WTC11 (cell line): Measurements from ENCODE around the gene SPINK13. TPM values are rescaled to one million over a fixed set of nuclear protein-coding genes. Genes with fewer than 3 reads are reported as not detected.

Experiments
- ATAC-seq: fragments of 200-7000 bp; cut with Tn5 transposase; 2 replicates; pipeline ENCODE4 v1.10.0; 2021; ENCODE audit warnings: mild to moderate bottlenecking, moderate library complexity
- CTCF ChIA-PET: fragments of 300-600 bp; sonication (Branson Sonifier 250); formaldehyde crosslinking; loops from one replicate; lab custom pipeline; 2021; ENCODE audit warnings: antibody characterized with exemption; lab: Charles Lee
- POLR2A ChIA-PET: fragments of 350-600 bp; sonication (Branson Sonifier 250); formaldehyde crosslinking; loops from one replicate; lab custom pipeline; 2021; ENCODE audit warnings: antibody characterized with exemption; lab: Charles Lee
- DNase-seq: peaks from one replicate; pipeline ENCODE4 v3.0.0; 2021; ENCODE audit warnings: low spot score
- H3K27ac Mint-ChIP-seq: 2 replicates; pipeline ENCODE4 v1.8.0; 2021; ENCODE audit warnings: mixed read lengths
- H3K27me3 Mint-ChIP-seq: 2 replicates; pipeline ENCODE4 v1.8.0; 2021; ENCODE audit warnings: low read depth, mild to moderate bottlenecking, moderate library complexity, mixed read lengths
- H3K36me3 Mint-ChIP-seq: 2 replicates; pipeline ENCODE4 v1.8.0; 2021; ENCODE audit warnings: mixed read lengths
- H3K4me1 Mint-ChIP-seq: 2 replicates; pipeline ENCODE4 v1.8.0; 2022; ENCODE audit warnings: mixed read lengths
- H3K4me3 Mint-ChIP-seq: 2 replicates; pipeline ENCODE4 v1.8.0; 2021; ENCODE audit warnings: mild to moderate bottlenecking, moderate library complexity, mixed read lengths
- H3K9me3 Mint-ChIP-seq: 2 replicates; pipeline ENCODE4 v1.8.0; 2021; ENCODE audit warnings: mixed read lengths
- E2F1 ChIP-seq: sonication (generic); formaldehyde crosslinking; IDR thresholded peaks from 2 replicates; pipeline ENCODE4 v1.8.0; 2022; ENCODE audit warnings: mild to moderate bottlenecking, missing genetic modification reagents
- GTF2I ChIP-seq: fragments of 250-450 bp; sonication (Bioruptor Pico); conservative IDR thresholded peaks from 2 replicates; pipeline ENCODE4 v1.4.0; 2021; ENCODE audit warnings: mild to moderate bottlenecking
- NFATC4 ChIP-seq: fragments of 250-450 bp; sonication (Bioruptor Pico); IDR thresholded peaks from 2 replicates; pipeline ENCODE4 v1.9.0; 2021; ENCODE audit warnings: mild to moderate bottlenecking
- NR2C2 ChIP-seq: sonication (generic); formaldehyde crosslinking; IDR thresholded peaks from 2 replicates; pipeline ENCODE4 v1.8.0; 2022; ENCODE audit warnings: mild to moderate bottlenecking, missing genetic modification reagents
- NR3C1 ChIP-seq: sonication (generic); formaldehyde crosslinking; conservative IDR thresholded peaks from 2 replicates; pipeline ENCODE4 v1.8.1; 2023; ENCODE audit warnings: low read depth, mild to moderate bottlenecking, missing genetic modification reagents
- SMAD4 ChIP-seq: sonication (generic); formaldehyde crosslinking; IDR thresholded peaks from 2 replicates; pipeline ENCODE4 v1.8.0; 2022; ENCODE audit warnings: mild to moderate bottlenecking, missing genetic modification reagents
- SOX15 ChIP-seq: fragments of 250-450 bp; sonication (Bioruptor Pico); IDR thresholded peaks from 2 replicates; pipeline ENCODE4 v1.9.0; 2021; ENCODE audit warnings: mild to moderate bottlenecking
- TP53 ChIP-seq: sonication (generic); formaldehyde crosslinking; IDR thresholded peaks from 2 replicates; pipeline ENCODE4 v1.8.1; 2023; ENCODE audit warnings: mild to moderate bottlenecking, missing genetic modification reagents
- ZBTB21 ChIP-seq: sonication (generic); formaldehyde crosslinking; IDR thresholded peaks from 2 replicates; pipeline ENCODE4 v1.8.1; 2023; ENCODE audit warnings: mild to moderate bottlenecking, missing genetic modification reagents, borderline replicate concordance
- ZNF138 ChIP-seq: sonication (generic); formaldehyde crosslinking; conservative IDR thresholded peaks from 2 replicates; pipeline ENCODE4 v1.8.1; 2022; ENCODE audit warnings: mild to moderate bottlenecking, moderate library complexity, missing genetic modification reagents
- ZNF232 ChIP-seq: sonication (generic); formaldehyde crosslinking; IDR thresholded peaks from 2 replicates; pipeline ENCODE4 v1.8.0; 2022; ENCODE audit warnings: mild to moderate bottlenecking, missing genetic modification reagents
- ZNF416 ChIP-seq: fragments of 250-450 bp; sonication (Bioruptor Pico); IDR thresholded peaks from 2 replicates; pipeline ENCODE4 v1.9.0; 2021; ENCODE audit warnings: mild to moderate bottlenecking, inconsistent platforms
- ZNF532 ChIP-seq: fragments of 250-450 bp; sonication (Bioruptor Pico); IDR thresholded peaks from 2 replicates; pipeline ENCODE4 v1.9.0; 2021; ENCODE audit warnings: mild to moderate bottlenecking, borderline replicate concordance
- total RNA-seq: library from RNA; stranded (reverse); gene quantifications from 3 replicates; pipeline ENCODE4 v1.2.3, GENCODE V29; 2021
- TF ChIP-seq, protein P1 (sequence below): sonication (generic); formaldehyde crosslinking; IDR thresholded peaks from 2 replicates; pipeline ENCODE4 v1.8.1; 2022; ENCODE audit warnings: low read depth, mild to moderate bottlenecking, moderate library complexity, missing genetic modification reagents, borderline replicate concordance
- TF ChIP-seq, protein P2 (sequence below): fragments of 250-450 bp; sonication (Bioruptor Pico); IDR thresholded peaks from 2 replicates; pipeline ENCODE4 v1.9.0; 2021; ENCODE audit warnings: mild to moderate bottlenecking
- TF ChIP-seq, protein P3 (sequence below): sonication (generic); formaldehyde crosslinking; IDR thresholded peaks from 2 replicates; pipeline ENCODE4 v1.8.1; 2023; ENCODE audit warnings: mild to moderate bottlenecking, missing genetic modification reagents, moderate library complexity
- TF ChIP-seq, protein P4 (sequence below): sonication (generic); formaldehyde crosslinking; conservative IDR thresholded peaks from 2 replicates; pipeline ENCODE4 v1.8.1; 2022; ENCODE audit warnings: mild to moderate bottlenecking, missing genetic modification reagents
- TF ChIP-seq, protein P5 (sequence below): sonication (generic); formaldehyde crosslinking; IDR thresholded peaks from 2 replicates; pipeline ENCODE4 v1.8.0; 2023; ENCODE audit warnings: mild to moderate bottlenecking, missing genetic modification reagents

The SPINK13 gene
- total RNA-seq, 1 experiment from 2014 or later, result 0.17 TPM

DNA sequence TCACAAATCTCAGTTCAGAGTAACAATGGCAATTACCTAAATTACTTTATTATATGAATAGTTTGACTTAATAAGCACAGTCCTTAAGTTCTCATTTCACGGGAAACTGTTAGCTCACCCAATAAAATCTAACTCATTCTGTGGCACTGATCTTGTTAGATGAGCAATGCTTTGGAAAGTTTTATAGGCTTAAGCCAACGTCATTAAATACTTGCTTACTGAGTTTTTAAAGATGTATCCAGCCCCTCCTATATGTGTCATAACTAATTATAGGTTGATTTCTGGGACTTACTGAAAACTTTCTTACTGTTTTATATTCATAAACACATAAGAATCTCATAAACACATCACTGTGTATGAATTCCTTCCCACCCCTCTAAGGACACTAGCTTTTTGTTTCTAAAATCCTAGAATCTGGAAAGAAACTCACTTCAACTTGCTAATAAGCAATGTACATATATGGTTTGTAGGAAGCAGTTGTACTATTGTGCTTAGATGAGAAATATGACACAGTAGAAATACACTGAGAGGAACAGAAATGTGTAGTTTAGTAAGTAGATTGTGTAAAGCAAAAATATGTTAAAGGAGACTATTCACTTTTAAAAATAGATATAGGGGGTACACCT is 44.4 kb upstream of the SPINK13 start:
- Mint-ChIP-seq H3K27me3 (no peaks in the 10 kb centered on the region), H3K9me3 (no peaks in the 10 kb centered on the region), H3K4me1 (peaks cover 9% of the 10 kb centered on the region), H3K36me3 (no peaks in the 10 kb centered on the region), H3K4me3 (no peak overlapping the region), H3K27ac (no peak overlapping the region)
- DNase-seq (no peak), ATAC-seq (no peak)
- CTCF ChIA-PET, result no interaction called here
- TF ChIP-seq NR2C2 (CRISPR knock-in tag) (no peak), GTF2I (CRISPR knock-in tag) (no peak), ZNF138 (CRISPR knock-in tag) (no peak), ZNF232 (no peak), ZBTB21 (CRISPR knock-in tag) (no peak), NFATC4 (no peak)
- TF ChIP-seq, protein P1, sequence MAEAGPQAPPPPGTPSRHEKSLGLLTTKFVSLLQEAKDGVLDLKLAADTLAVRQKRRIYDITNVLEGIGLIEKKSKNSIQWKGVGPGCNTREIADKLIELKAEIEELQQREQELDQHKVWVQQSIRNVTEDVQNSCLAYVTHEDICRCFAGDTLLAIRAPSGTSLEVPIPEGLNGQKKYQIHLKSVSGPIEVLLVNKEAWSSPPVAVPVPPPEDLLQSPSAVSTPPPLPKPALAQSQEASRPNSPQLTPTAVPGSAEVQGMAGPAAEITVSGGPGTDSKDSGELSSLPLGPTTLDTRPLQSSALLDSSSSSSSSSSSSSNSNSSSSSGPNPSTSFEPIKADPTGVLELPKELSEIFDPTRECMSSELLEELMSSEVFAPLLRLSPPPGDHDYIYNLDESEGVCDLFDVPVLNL (CRISPR knock-in tag), result no peak
- POLR2A ChIA-PET, result no interaction called here

- ATAC-seq (no peak), DNase-seq (no peak)
- no peak for TF ChIP-seq NR3C1 (CRISPR knock-in tag)
- no peak for TF ChIP-seq ZNF532 (CRISPR knock-in tag)
- no peak for TF ChIP-seq TP53 (CRISPR knock-in tag)
- Mint-ChIP-seq H3K4me3 (peak overlapping the region; percentile 36), H3K27me3 (no peaks in the 10 kb centered on the region), H3K36me3 (peaks cover 11% of the 10 kb centered on the region; the same call in 1 of the 2 replicates), H3K9me3 (peaks cover 13% of the 10 kb centered on the region), H3K4me1 (peaks cover 26% of the 10 kb centered on the region), H3K27ac (0 out of 2 replicates have a peak overlapping the region, but pooled peaks have one; percentile 11)
- ChIA-PET POLR2A (no interaction called here), CTCF (no interaction called here)
Measured at GRCh38 chr5:148228392-148228984, 40.1 kb upstream of the SPINK13 start.

DNA sequence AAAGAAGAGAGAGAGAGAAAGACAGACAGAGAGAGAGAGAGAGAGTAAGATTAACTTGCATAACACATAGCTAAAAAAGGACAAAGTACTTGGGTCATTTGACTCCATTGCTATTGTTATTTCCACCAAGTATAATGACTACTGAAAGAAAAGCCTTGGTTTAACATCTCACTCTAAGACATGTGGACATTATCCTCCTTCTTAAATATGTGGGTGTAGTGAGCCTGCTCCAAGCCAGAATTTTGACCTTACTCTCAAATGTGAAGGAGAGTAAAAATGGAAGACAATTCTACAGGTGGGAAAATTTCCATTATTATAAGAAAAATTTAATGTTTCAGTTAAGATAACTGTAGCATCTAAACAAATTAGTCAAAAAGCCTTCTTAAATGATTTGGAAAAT is 38.8 kb upstream of the SPINK13 start:
- DNase-seq (no peak), ATAC-seq (no peak)
- H3K4me3 Mint-ChIP-seq, result peak overlapping the region; percentile 76
- TF ChIP-seq SOX15 (no peak), E2F1 (no peak), ZBTB21 (CRISPR knock-in tag) (no peak), SMAD4 (CRISPR knock-in tag) (no peak), ZNF416 (CRISPR knock-in tag) (no peak)
- TF ChIP-seq, protein P2, sequence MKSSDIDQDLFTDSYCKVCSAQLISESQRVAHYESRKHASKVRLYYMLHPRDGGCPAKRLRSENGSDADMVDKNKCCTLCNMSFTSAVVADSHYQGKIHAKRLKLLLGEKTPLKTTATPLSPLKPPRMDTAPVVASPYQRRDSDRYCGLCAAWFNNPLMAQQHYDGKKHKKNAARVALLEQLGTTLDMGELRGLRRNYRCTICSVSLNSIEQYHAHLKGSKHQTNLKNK (CRISPR knock-in tag), result no peak
- TF ChIP-seq, protein P3, sequence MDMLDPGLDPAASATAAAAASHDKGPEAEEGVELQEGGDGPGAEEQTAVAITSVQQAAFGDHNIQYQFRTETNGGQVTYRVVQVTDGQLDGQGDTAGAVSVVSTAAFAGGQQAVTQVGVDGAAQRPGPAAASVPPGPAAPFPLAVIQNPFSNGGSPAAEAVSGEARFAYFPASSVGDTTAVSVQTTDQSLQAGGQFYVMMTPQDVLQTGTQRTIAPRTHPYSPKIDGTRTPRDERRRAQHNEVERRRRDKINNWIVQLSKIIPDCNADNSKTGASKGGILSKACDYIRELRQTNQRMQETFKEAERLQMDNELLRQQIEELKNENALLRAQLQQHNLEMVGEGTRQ (CRISPR knock-in tag), result no peak
- TF ChIP-seq, protein P4, sequence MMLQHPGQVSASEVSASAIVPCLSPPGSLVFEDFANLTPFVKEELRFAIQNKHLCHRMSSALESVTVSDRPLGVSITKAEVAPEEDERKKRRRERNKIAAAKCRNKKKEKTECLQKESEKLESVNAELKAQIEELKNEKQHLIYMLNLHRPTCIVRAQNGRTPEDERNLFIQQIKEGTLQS (CRISPR knock-in tag), result no peak
- TF ChIP-seq, protein P5, sequence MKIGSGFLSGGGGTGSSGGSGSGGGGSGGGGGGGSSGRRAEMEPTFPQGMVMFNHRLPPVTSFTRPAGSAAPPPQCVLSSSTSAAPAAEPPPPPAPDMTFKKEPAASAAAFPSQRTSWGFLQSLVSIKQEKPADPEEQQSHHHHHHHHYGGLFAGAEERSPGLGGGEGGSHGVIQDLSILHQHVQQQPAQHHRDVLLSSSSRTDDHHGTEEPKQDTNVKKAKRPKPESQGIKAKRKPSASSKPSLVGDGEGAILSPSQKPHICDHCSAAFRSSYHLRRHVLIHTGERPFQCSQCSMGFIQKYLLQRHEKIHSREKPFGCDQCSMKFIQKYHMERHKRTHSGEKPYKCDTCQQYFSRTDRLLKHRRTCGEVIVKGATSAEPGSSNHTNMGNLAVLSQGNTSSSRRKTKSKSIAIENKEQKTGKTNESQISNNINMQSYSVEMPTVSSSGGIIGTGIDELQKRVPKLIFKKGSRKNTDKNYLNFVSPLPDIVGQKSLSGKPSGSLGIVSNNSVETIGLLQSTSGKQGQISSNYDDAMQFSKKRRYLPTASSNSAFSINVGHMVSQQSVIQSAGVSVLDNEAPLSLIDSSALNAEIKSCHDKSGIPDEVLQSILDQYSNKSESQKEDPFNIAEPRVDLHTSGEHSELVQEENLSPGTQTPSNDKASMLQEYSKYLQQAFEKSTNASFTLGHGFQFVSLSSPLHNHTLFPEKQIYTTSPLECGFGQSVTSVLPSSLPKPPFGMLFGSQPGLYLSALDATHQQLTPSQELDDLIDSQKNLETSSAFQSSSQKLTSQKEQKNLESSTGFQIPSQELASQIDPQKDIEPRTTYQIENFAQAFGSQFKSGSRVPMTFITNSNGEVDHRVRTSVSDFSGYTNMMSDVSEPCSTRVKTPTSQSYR (CRISPR knock-in tag), result no peak
- H3K9me3 Mint-ChIP-seq, result peaks cover 13% of the 10 kb centered on the region
- H3K4me1 Mint-ChIP-seq, result peaks cover 26% of the 10 kb centered on the region
- ChIA-PET POLR2A (no interaction called here), CTCF (interaction anchor here (0.6 kb wide), 1 partner anchor 84 kb away, joined by 3 read pairs; no protein-coding TSS in a partner anchor)
- no peak overlapping the region for H3K27ac Mint-ChIP-seq
- H3K36me3 Mint-ChIP-seq, result peaks cover 11% of the 10 kb centered on the region; the same call in 1 of the 2 replicates
- H3K27me3 Mint-ChIP-seq, result no peaks in the 10 kb centered on the region
